HCT116 (cell line): ENCODE data around the gene OR6K3. TPM values are rescaled to one million over a fixed set of nuclear protein-coding genes. Genes with fewer than 3 reads are reported as not detected.

ENCODE experiments used
- ATAC-seq: fragments of 200-7000 bp; cut with Tn5 transposase; 2 replicates; pipeline ENCODE4 v1.9.1; 2020; ENCODE audit warnings: mild to moderate bottlenecking, moderate library complexity
- BruUV-seq: library from RNA; stranded (reverse); fragments of 400-500 nt; replicated peaks from 2 replicates; lab custom pipeline; 2021; lab: Mats Ljungman, UMichigan
- CTCF ChIA-PET: fragments of 300-600 bp; sonication (Branson Sonifier 250); formaldehyde crosslinking; loops from one replicate; lab custom pipeline; 2021; ENCODE audit warnings: antibody characterized with exemption; lab: Charles Lee
- POLR2A ChIA-PET: fragments of 300-600, 350-600 bp; sonication (Branson Sonifier 250); formaldehyde crosslinking; loops from one replicate; lab custom pipeline; 2021; ENCODE audit warnings: antibody characterized with exemption; lab: Charles Lee
- RAD21 ChIA-PET, 2 experiments: fragments of 300-600 bp; sonication (Branson Sonifier 250); formaldehyde crosslinking; loops; one replicate each; lab custom pipeline; 2023; ENCODE audit warnings: low total read pairs in 2 of 2; ENCODE audit not compliant: uncharacterized antibody in 2 of 2, unreplicated experiment in 2 of 2, low non-redundant PET in 1 of 2; lab: Charles Lee
- DNase-seq: peaks from one replicate; pipeline ENCODE4 v3.0.0-alpha.2; 2010; ENCODE audit warnings: low read depth, low spot score
- H2AFZ ChIP-seq: fragments of 200-600 bp; shearing (Covaris generic), sonication (generic); 2 replicates; pipeline ENCODE4 v1.6.1; 2017; ENCODE audit warnings: low read depth, mixed run types, mixed read lengths, antibody characterized with exemption, low read length; ENCODE audit not compliant: poor library complexity, severe bottlenecking
- H3K27ac ChIP-seq: 2 replicates; pipeline ENCODE4 v1.5.1; 2012; ENCODE audit warnings: low read depth, low read length
- H3K27me3 ChIP-seq: fragments of 200-600 bp; sonication (generic); 2 replicates; pipeline ENCODE4 v1.6.1; 2016; ENCODE audit warnings: mixed run types, low read length, mixed read lengths; ENCODE audit not compliant: insufficient read depth
- H3K36me3 ChIP-seq, 2 experiments: fragments of 200-500 bp in 1 of 2; fragments of 200-600 bp in 1 of 2; sonication (Bioruptor generic) in 1 of 2; sonication (generic) in 1 of 2; 2 replicates each; pipeline versions ENCODE4 v1.5.1 to v1.6.1; 2014 to 2016; ENCODE audit warnings: low read length in 2 of 2, inconsistent platforms in 1 of 2, mixed read lengths in 1 of 2, mixed run types in 1 of 2; ENCODE audit not compliant: insufficient read depth in 2 of 2, control insufficient read depth in 1 of 2
- H3K4me1 ChIP-seq, 2 experiments: fragments of 200-600 bp in 1 of 2; sonication (generic) in 1 of 2; 2 replicates each; pipeline versions ENCODE4 v1.5.1 to v1.6.1; 2012 to 2017; ENCODE audit warnings: low read length in 2 of 2, inconsistent platforms in 1 of 2, mild to moderate bottlenecking in 1 of 2, mixed read lengths in 1 of 2, mixed run types in 1 of 2, moderate library complexity in 1 of 2; ENCODE audit not compliant: insufficient read depth in 2 of 2, control insufficient read depth in 1 of 2
- H3K4me2 ChIP-seq: fragments of 200-600 bp; sonication (generic); 2 replicates; pipeline ENCODE4 v1.6.1; 2017; ENCODE audit warnings: mixed run types, low read length, mixed read lengths
- H3K4me3 ChIP-seq, 2 experiments: fragments of 200-600 bp in 1 of 2; sonication (generic) in 1 of 2; replicated peaks in 1 of 2; 2 replicates each; pipeline ENCODE4 v1.5.1; 2011 to 2016; ENCODE audit warnings: low read length in 2 of 2, control low read depth in 1 of 2, low read depth in 1 of 2, mild to moderate bottlenecking in 1 of 2, mixed read lengths in 1 of 2, mixed run types in 1 of 2
- H3K79me2 ChIP-seq: fragments of 200-600 bp; sonication (generic); 2 replicates; pipeline ENCODE4 v1.6.1; 2017; ENCODE audit warnings: mild to moderate bottlenecking, mixed run types, low read length, moderate library complexity, mixed read lengths; ENCODE audit not compliant: insufficient read depth
- H3K9ac ChIP-seq: fragments of 200-600 bp; sonication (generic); 2 replicates; pipeline ENCODE4 v1.6.1; 2016; ENCODE audit warnings: low read length, mixed read lengths
- H3K9me2 ChIP-seq: fragments of 200-600 bp; sonication (generic), shearing (Covaris generic); 2 replicates; pipeline ENCODE4 v1.6.1; 2017; ENCODE audit warnings: mixed run types, mild to moderate bottlenecking, moderate library complexity; ENCODE audit not compliant: insufficient read depth
- H3K9me3 ChIP-seq, 2 experiments: fragments of 200-500 bp in 1 of 2; fragments of 200-600 bp in 1 of 2; sonication (Bioruptor generic) in 1 of 2; sonication (generic) in 1 of 2; 2 replicates each; pipeline ENCODE4 v1.6.1; 2014 to 2017; ENCODE audit warnings: low read length in 2 of 2, mixed read lengths in 2 of 2, inconsistent platforms in 1 of 2, low read depth in 1 of 2, mild to moderate bottlenecking in 1 of 2, mixed run types in 1 of 2, moderate library complexity in 1 of 2; ENCODE audit not compliant: control insufficient read depth in 1 of 2, insufficient read depth in 1 of 2
- H4K20me1 ChIP-seq: fragments of 200-600 bp; sonication (generic), shearing (Covaris generic); 2 replicates; pipeline ENCODE4 v1.6.1; 2017; ENCODE audit warnings: mixed run types, mild to moderate bottlenecking, moderate library complexity; ENCODE audit not compliant: insufficient read depth
- ATF3 ChIP-seq: IDR thresholded peaks from 2 replicates; pipeline ENCODE4 v1.6.1; 2012
- EZH2 ChIP-seq: fragments of 200-600 bp; sonication (generic); IDR thresholded peaks from 2 replicates; pipeline ENCODE4 v1.6.1; 2017; ENCODE audit warnings: antibody characterized with exemption, mixed run types
- EZH2phosphoT487 ChIP-seq: fragments of 200-600 bp; IDR thresholded peaks from 2 replicates; pipeline ENCODE4 v1.6.1; 2018; ENCODE audit warnings: antibody characterized with exemption, borderline replicate concordance
- RAD21 ChIP-seq: IDR thresholded peaks from 2 replicates; pipeline ENCODE4 v1.6.1; 2012; ENCODE audit warnings: low read depth, mild to moderate bottlenecking
- REST ChIP-seq: IDR thresholded peaks from 2 replicates; pipeline ENCODE4 v1.6.1; 2012; ENCODE audit warnings: low read depth
- SP1 ChIP-seq: IDR thresholded peaks from 2 replicates; pipeline ENCODE4 v1.6.1; 2012; ENCODE audit warnings: low read depth
- SRF ChIP-seq: IDR thresholded peaks from 2 replicates; pipeline ENCODE4 v1.6.1; 2012; ENCODE audit warnings: low read depth
- YY1 ChIP-seq: IDR thresholded peaks from 2 replicates; pipeline ENCODE4 v1.6.1; 2011; ENCODE audit warnings: low read length, low read depth, moderate library complexity, mild to moderate bottlenecking; ENCODE audit not compliant: insufficient replicate concordance; ENCODE audit errors: extremely low read depth
- intact Hi-C: fragments of 100-400 bp; cut with micrococcal nuclease; formaldehyde crosslinking; loops from 2 replicates; pipeline ENCODE4 v1.10.0; 2022
- total RNA-seq: library from RNA; stranded (reverse); gene quantifications from one replicate; pipeline ENCODE4 v1.2.1, GENCODE V29; 2021; ENCODE audit not compliant: unreplicated experiment

The OR6K3 gene
- total RNA-seq, 1 experiment from 2014 or later, result not detected

GRCh38 chr1:158754420-158754819 lies 33.9 kb upstream of the OR6K3 start, which contains the start of gene OR6K6:
Gene OR6K6 (plus strand): TSS chr1:158754720. CDS start chr1:158754888, 168 bp downstream.
- Histone ChIP-seq H3K4me2 (no peak within 1 kb of the TSS), H3K4me1 (no peaks in the 10 kb centered on the region), H3K9me2 (no peaks in the 10 kb centered on the region), H4K20me1 (no peaks in the 10 kb centered on the region), H3K9ac (no peak within 1 kb of the TSS), H3K79me2 (no peaks in the 10 kb centered on the region), H3K36me3 (no peaks in the 10 kb centered on the region), H3K4me3 (no peak within 1 kb of the TSS), H3K27ac (no peak within 1 kb of the TSS), H3K27me3 (no peaks in the 10 kb centered on the region), H2AFZ (no peak within 1 kb of the TSS), H3K9me3 (no peaks in the 10 kb centered on the region)
- ChIA-PET CTCF (no interaction called here), RAD21 (no interaction called here), POLR2A (no interaction called here)
- intact Hi-C loops, result no loop called here
- BruUV-seq, result no TSS peak
- ATAC-seq (no peak), DNase-seq (no peak)
- no peak for TF ChIP-seq RAD21
- TF ChIP-seq EZH2phosphoT487, result no peak
- no peak for TF ChIP-seq REST
- no peak for TF ChIP-seq SRF
- no peak for TF ChIP-seq SP1
- TF ChIP-seq EZH2, result no peak
- TF ChIP-seq ATF3, result no peak
- TF ChIP-seq YY1, result no peak
